Measurements from ENCODE around the gene SFI1. TPM values are rescaled to one million over a fixed set of nuclear protein-coding genes. Genes with fewer than 3 reads are reported as not detected.

SFI1 gene, protein sequence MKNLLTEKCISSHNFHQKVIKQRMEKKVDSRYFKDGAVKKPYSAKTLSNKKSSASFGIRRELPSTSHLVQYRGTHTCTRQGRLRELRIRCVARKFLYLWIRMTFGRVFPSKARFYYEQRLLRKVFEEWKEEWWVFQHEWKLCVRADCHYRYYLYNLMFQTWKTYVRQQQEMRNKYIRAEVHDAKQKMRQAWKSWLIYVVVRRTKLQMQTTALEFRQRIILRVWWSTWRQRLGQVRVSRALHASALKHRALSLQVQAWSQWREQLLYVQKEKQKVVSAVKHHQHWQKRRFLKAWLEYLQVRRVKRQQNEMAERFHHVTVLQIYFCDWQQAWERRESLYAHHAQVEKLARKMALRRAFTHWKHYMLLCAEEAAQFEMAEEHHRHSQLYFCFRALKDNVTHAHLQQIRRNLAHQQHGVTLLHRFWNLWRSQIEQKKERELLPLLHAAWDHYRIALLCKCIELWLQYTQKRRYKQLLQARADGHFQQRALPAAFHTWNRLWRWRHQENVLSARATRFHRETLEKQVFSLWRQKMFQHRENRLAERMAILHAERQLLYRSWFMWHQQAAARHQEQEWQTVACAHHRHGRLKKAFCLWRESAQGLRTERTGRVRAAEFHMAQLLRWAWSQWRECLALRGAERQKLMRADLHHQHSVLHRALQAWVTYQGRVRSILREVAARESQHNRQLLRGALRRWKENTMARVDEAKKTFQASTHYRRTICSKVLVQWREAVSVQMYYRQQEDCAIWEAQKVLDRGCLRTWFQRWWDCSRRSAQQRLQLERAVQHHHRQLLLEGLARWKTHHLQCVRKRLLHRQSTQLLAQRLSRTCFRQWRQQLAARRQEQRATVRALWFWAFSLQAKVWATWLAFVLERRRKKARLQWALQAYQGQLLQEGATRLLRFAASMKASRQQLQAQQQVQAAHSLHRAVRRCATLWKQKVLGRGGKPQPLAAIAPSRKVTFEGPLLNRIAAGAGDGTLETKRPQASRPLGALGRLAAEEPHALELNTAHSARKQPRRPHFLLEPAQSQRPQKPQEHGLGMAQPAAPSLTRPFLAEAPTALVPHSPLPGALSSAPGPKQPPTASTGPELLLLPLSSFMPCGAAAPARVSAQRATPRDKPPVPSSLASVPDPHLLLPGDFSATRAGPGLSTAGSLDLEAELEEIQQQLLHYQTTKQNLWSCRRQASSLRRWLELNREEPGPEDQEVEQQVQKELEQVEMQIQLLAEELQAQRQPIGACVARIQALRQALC
- total RNA-seq (10 to 100 TPM; 11.0 to 16.2 TPM), polyA plus RNA-seq (1 to 10 TPM; 3.1 to 3.7 TPM)

DNA sequence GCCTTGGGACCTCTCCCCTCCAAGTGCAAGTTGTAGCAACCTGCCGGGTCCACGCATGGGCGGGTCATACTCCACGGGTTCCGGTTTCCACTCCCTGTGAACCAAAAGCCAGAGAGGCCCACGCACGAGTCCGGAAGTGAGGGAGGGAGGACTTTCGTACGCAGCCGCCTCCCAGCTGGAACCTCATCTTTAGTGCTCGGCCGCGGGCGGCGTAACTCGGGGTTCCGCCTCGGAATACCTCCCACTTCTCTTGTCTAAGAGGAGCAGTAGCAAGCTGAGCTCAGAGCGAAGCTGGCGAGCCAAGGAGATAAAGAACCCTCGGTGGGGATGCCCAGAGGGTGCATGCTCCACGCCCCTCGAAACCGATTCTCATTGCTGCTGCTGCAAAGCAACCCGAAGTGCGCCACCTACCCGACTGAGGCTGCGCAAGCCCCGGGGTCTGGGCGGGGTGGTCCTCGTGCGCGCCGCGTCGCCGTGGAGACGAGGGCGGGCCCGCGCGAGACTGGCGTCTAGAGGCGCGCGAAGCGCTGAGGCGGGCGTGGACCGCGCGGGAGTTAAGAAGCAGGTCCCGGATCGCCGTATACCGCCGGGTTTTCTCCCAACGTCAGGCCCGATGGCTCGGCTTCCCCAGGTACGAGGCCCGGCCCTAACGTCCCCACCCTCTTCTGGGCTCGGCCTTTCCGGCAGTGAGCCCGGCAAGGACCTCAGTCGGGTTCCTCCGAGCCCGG, at the start of gene SFI1:
Gene SFI1 (plus strand): TSS at position 530 of the 728 bp plus-strand sequence. CDS start 11,749 bp downstream, outside the sequence.
- Histone ChIP-seq H3K27me3 (ENCODE audit: control insufficient read depth in 4 of 4, insufficient read depth in 4 of 4, low read length in 3 of 4) (no peaks in the 10 kb centered on the region), H3K9ac (ENCODE audit: low read depth in 1 of 2, low read length in 2 of 2) (peak within 1 kb of the TSS; percentile 23 to 66), H3K9me3 (ENCODE audit: control insufficient read depth in 4 of 4, low read length in 3 of 4) (no peaks in the 10 kb centered on the region), H3K4me3 (ENCODE audit: low read depth in 1 of 3, low read length in 3 of 3) (peak within 1 kb of the TSS; percentile 75 to 88 (median 78)), H3K36me3 (ENCODE audit: control insufficient read depth in 4 of 4, insufficient read depth in 3 of 4, low read depth in 1 of 4, low read length in 3 of 4) (no peaks in the 10 kb centered on the region), H3K27ac (ENCODE audit: low read depth in 1 of 2, low read length in 2 of 2) (peak within 1 kb of the TSS; percentile 38 to 66), H3K4me1 (ENCODE audit: control insufficient read depth in 4 of 4, insufficient read depth in 4 of 4, low read length in 3 of 4) (peaks cover 3 to 18% (median 10%) of the 10 kb centered on the region in 4 donors)
- under 1% methylated on average over 70 of the region's 70 CpGs for WGBS
- TF ChIP-seq, protein P1, sequence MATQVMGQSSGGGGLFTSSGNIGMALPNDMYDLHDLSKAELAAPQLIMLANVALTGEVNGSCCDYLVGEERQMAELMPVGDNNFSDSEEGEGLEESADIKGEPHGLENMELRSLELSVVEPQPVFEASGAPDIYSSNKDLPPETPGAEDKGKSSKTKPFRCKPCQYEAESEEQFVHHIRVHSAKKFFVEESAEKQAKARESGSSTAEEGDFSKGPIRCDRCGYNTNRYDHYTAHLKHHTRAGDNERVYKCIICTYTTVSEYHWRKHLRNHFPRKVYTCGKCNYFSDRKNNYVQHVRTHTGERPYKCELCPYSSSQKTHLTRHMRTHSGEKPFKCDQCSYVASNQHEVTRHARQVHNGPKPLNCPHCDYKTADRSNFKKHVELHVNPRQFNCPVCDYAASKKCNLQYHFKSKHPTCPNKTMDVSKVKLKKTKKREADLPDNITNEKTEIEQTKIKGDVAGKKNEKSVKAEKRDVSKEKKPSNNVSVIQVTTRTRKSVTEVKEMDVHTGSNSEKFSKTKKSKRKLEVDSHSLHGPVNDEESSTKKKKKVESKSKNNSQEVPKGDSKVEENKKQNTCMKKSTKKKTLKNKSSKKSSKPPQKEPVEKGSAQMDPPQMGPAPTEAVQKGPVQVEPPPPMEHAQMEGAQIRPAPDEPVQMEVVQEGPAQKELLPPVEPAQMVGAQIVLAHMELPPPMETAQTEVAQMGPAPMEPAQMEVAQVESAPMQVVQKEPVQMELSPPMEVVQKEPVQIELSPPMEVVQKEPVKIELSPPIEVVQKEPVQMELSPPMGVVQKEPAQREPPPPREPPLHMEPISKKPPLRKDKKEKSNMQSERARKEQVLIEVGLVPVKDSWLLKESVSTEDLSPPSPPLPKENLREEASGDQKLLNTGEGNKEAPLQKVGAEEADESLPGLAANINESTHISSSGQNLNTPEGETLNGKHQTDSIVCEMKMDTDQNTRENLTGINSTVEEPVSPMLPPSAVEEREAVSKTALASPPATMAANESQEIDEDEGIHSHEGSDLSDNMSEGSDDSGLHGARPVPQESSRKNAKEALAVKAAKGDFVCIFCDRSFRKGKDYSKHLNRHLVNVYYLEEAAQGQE (IDR thresholded peaks at IDR 0.05), result no peak
- TF ChIP-seq ZBTB33 (IDR thresholded peaks at IDR 0.05), result peak; percentile 29
- no peak for TF ChIP-seq FOXA1 (IDR thresholded peaks at IDR 0.05)
- no peak for TF ChIP-seq RAD21 (IDR thresholded peaks at IDR 0.05)
- no peak for TF ChIP-seq HNF4G (IDR thresholded peaks at IDR 0.05)
- TF ChIP-seq SP1 (IDR thresholded peaks at IDR 0.05), result peak; percentile 26
- TF ChIP-seq FOXA2 (IDR thresholded peaks at IDR 0.05), result no peak
- TF ChIP-seq ATF3 (IDR thresholded peaks at IDR 0.05), result no peak
- TF ChIP-seq EGR1 (IDR thresholded peaks at IDR 0.05; ENCODE audit: low read depth in 2 of 2), result no peak
- TF ChIP-seq, protein P2, sequence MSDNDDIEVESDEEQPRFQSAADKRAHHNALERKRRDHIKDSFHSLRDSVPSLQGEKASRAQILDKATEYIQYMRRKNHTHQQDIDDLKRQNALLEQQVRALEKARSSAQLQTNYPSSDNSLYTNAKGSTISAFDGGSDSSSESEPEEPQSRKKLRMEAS (IDR thresholded peaks at IDR 0.05), result peak; percentile 55
- TF ChIP-seq JUND (IDR thresholded peaks at IDR 0.05), result no peak
- TF ChIP-seq YY1 (IDR thresholded peaks at IDR 0.05), result peak; percentile 46
- peak; percentile 15 to 41 for TF ChIP-seq HNF4A (conservative IDR thresholded peaks at IDR 0.05)
- no peak for TF ChIP-seq CTCF (IDR thresholded peaks at IDR 0.05; ENCODE audit: low read depth, low read length, missing input control)
- TF ChIP-seq RXRA (IDR thresholded peaks at IDR 0.05), result peak in 1 of 2 donors; percentile 12
- TF ChIP-seq GABPA (IDR thresholded peaks at IDR 0.05 in 1 of 2, conservative IDR thresholded peaks at IDR 0.05 in 1 of 2), result peak; percentile 48 to 74
- TF ChIP-seq TAF1 (conservative IDR thresholded peaks at IDR 0.05), result no peak
- no peak for TF ChIP-seq NR2F2 (IDR thresholded peaks at IDR 0.05)
- DNase-seq (ENCODE audit: low spot score), result peak; percentile 93

Data from liver (tissue), 9 donors.